ENCODE data around the gene MCCD1.

Gene MCCD1

DNA sequence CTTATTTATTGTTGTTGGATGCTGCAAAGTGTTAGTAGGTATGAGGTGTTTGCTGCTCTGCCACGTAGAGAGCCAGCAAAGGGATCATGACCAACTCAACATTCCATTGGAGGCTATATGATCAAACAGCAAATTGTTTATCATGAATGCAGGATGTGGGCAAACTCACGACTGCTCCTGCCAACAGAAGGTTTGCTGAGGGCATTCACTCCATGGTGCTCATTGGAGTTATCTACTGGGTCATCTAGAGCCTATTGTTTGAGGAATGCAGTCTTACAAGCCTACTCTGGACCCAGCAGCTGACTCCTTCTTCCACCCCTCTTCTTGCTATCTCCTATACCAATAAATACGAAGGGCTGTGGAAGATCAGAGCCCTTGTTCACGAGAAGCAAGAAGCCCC is 18.8 kb upstream of the MCCD1 start:
- DNase-seq (ENCODE audit: low read depth in 2 of 2), result no peak

DNA sequence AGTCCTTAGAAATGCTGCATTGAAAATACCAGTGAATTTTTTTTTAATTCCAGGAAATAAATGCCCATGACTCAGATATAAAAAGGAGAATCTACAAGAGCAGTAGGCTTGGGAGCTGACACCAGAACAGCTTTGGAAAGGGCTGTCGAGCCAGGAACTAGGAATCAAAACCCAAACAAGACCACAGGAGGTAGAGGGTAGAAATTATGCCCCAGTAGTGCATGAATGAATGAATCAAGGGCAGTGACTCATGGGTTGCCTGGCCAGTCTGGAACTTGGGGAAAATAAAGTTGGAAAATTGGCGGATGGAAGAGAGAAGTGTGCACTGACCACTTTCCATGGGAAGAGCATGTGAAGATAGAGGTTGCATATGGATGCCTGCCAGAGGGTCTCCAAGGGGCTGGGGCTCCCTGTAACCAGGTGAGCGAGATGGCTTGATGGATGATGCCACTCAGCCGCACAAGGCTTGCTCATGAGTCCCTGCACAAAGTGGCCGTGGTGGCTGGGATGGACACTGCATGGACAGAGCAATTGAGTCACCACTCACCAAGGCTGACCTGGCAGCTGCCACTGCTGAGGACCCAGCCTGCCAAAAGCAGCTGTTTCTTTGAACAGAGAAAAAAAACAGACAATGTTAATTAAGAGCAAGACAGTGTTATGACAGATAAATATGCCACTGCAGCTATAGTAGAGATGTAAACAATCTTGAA is 15.2 kb upstream of the MCCD1 start:
- no peak for DNase-seq (ENCODE audit: low read depth in 2 of 2)

DNA sequence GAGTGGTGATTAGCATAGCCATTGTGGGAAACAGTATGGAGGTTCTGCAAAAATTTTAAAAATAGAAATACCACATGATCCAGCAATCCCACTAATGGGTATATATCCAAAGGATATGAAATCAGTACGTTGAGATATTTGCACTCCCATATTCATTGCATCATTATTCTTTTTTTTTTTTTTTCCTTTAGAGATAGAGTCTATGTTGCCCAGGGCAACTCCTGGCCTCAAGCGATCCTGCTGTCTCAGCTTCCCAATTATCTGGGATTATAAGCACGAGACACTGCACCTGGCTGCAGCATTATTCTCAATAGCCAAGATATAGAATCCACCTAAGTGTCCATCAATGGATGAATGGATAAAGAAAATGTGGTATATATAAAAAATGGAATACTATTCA is 6.9 kb upstream of the MCCD1 start:
- no peak for DNase-seq (ENCODE audit: low read depth in 2 of 2)

DNA sequence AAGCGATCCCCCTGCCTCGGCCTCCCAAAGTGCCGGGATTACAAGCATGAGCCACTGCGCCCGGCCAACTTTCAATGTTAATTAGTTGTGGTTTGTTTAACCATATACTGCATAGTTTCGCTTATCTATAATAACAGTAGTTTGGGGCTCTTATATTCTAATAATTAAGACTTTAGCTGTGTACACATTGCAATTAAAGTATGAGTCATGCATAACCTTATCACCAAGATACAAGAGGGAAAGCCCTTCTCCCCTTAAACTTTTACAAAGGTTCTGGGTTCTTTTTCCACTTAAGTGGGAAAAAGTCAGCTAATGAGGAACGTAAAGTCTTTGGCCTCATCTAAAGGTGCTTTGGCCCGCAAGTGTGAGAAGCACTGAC is 3.2 kb upstream of the MCCD1 start:
- DNase-seq (ENCODE audit: low read depth in 2 of 2), result no peak

DNA sequence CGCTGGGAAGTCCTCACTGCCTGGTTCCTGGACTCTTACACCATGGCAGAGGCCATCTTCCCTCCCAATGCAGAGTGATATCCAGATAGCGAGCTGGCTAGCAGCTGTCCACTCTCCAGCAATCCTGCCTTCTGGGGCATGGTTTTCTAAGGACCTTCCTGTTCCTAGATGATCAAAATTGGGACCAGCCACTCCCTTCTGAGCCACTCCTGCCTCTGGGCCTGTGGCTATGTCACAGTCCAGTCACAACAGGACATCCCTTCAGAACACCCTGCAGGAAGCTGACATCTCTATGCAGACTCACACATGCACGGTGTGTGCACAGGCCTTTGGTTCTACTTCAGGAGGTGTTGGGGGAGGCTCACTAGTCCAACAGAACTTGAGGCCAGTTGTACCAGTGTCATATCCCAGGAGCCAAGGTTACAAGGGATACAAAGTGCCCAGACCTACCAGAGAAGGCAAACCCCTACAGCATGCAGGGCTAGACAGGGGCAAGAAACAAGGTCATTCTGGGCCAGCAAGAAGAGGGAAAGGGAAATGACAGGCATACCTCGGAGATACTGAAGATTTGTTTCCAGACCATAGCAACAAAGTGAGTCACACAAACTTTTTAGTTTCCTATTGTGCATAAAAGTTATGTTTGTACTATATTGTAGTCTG is 2.7 kb upstream of the MCCD1 start:
- DNase-seq (ENCODE audit: low read depth in 2 of 2), result no peak

DNA sequence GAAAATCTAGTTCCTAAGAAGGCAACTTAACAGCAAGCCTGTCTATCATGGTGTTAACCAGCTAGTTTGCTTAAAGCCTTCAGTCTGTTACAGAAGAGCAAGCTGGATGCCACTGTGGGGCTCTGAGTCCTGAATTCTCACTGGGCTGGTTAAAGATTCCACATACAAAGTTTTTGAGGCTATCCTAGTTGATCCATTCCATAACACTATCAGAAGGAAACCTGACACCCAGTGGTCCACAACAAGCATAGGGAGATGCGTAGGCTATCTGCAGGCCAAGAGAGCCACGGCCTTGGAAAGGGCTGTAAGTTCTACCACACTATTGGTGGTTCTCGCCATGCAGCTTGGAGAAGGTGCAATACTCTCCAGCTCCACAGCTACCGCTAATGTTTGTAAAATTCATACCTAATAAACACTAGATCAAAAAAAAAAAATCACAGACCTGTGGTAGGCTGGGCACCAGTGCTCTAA is 420 bp upstream of the MCCD1 start:
- DNase-seq (ENCODE audit: low read depth in 2 of 2), result no peak

DNA sequence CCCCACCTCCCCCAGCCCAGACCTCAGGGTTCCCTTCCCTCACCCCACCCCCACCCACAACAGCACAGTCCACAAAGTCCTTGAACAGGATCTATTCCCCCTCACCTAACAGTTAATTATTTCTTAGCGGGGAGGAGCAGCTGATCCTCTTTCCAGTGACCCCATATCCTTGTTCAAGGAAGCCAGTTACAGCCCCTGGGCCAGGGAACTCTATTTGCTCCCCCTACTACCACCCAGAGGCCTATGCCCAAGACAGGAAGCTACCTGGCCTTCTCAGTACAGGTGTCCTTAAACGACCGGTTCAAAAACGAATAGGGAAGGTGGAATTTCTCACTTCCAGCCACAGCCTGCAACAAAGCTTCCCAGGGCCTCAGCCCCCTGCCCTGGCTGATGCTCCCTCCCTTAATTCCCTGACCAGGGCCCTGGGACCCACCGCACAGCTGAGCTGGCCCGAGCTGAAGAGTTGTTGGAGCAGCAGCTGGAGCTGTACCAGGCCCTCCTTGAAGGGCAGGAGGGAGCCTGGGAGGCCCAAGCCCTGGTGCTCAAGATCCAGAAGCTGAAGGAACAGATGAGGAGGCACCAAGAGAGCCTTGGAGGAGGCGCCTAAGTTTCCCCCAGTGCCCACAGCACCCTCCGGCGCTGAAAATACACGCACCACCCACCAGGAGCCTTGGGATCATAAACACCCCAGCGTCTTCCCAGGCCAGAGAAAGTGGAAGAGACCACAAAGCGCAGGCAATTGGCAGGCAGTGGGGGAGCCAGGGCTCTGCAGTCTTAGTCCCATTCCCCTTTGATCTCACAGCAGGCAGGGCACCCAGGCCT is 778 bp downstream of the MCCD1 start:
- DNase-seq (ENCODE audit: low read depth in 2 of 2), result no peak

DNA sequence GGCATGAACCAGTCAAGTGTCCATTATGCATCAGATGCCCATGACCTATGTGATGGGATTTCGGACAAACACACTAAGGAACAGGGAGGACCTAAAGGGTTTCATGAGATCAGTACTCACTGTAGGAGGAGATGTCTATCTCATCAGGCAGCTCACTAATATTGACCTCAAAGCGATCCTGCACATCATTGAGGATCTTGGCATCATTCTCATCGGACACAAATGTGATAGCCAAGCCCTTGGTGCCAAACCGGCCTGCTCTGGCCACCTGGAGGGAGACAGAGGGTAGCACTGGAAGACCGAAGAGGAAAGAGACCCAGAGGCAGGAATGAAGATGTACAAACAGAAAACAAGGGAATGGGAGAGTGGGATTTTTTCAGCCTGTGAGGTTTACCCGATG is 1.9 kb downstream of the MCCD1 start:
- no peak for DNase-seq (ENCODE audit: low read depth in 2 of 2)

DNA sequence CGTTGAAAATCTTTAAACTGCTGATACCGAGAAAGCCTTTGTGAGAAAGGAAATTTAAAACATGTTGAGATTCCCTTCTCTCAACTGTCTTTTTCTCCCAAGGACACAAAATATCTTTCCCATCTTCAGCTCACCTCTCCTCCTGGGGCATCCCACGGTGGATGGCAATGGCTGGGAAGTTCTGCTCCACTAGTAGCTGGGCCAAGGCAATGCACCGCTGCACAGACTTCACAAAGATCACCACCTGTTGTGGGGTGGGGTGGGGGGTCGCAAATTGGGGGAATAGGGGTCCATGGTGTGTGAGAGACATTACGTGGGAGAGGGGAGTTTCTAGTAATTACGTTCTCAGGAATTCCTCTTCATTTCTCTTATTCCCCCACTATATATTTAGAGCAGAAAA is 2.4 kb downstream of the MCCD1 start:
- DNase-seq (ENCODE audit: low read depth in 2 of 2), result no peak

DNA sequence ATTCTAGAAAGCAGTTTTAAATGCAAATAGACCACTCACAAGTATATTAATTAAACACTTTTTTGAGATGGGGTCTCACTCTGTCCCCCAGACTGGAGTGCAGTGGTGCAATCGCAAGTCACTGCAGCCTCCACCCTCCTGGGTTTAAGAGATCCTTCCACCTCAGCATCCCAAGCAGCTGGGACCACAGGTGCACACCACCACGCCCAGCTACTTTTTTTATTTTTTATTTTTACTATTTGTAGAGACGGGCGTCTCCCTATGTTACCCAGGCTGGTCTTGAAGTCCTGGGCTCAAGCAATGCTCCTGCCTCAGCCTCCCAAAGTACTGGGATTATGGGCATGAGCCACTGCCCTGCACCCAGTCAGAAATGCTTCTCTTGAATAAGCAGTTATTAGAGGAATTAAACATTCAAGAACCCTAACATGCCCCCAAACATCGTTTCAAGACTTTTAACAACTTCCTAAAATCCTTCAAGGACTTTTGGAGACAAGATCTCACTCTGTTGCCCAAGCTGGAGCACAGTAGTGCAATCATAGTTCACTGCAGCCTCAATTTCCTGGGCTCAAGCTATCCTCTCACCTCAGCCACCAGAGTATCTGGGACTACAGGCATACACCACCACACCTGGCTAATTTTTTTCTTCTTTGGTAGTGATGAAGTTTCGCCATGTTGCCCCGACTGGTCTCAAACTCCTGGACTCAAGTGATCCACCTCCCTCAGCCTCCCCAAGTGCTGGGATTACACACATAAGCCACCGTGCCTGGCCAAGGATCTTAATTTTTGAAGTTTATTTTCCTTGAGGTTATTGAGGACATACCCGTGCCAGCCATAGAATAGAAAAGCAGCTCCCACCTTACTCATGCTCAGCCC is 3.2 kb downstream of the MCCD1 start:
- no peak for DNase-seq (ENCODE audit: low read depth in 2 of 2)

DNA sequence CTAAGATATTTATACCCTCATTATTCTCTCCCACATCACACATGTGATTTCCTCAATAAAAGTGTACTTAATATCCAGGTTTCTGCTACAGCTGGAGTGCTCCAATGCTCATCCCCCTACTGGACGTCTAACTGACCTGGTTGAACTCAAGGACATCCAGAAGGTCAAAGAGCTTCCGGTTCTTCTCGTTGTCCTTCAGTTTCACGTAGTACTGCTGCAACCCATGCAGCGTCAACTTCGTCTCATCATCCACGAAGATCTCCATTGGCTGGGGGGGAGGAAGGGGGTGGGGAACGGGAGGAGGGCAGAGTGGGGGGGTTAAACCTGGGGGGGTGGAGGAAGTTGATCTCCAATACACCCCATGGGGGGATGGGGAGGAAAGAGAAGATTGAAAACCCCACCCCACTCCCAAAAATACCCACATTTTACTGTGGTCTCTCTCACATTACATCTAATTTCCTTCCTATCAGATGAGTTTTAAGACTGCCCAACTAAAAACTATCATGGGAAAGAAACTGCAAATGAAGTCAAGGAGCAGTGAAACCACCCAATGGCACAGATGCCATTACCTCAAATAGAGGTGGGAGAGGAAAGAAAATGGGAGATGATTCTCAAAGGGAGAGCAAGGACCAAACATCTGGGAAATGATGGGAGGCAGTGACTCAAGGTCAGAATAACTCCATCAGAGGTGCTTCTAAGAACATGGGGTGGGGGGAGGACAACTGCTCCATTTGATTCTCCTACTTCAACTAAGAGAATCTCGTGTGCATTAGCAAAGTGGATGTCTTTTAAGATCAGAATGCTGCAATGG is 4.1 kb downstream of the MCCD1 start:
- no peak for DNase-seq (ENCODE audit: low read depth in 2 of 2)

DNA sequence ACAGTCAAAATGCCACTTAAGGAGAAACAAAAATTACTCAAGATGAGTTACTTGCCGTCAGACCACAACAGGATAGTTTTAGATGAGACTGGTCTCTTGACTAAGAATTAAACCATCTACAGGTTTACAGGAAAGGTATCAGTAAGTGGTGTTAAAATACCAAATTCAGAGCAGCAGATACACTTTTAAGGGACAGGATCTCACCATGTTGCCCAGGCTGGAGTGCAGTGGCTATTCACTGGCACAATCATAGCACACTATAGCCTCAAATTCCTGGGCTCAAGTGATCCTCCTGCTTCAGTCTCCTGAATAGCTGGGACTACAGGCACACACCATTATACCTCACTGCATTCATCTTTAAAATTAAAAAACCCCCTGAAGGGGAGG is 4.7 kb downstream of the MCCD1 start:
- DNase-seq (ENCODE audit: low read depth in 2 of 2), result no peak

DNA sequence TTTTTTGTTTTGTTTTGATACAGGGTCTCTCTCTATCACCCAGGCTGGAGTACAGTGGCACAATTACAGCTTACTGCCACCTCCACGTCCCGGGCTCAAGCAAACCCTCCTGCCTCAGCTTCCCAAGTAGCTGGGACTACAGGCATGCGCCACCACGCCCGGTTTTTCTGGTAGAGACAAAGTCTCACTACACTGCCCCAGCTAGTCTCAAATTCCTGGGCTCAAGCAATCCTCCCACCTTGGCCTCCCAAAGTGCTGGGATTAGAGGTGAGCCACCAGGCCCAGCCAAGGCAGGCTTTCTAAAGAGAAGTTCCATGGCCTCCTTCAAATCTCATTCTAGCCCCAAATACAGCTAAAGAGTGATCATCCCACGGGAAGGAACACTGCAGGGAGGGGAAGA is 5.2 kb downstream of the MCCD1 start:
- no peak for DNase-seq (ENCODE audit: low read depth in 2 of 2)

DNA sequence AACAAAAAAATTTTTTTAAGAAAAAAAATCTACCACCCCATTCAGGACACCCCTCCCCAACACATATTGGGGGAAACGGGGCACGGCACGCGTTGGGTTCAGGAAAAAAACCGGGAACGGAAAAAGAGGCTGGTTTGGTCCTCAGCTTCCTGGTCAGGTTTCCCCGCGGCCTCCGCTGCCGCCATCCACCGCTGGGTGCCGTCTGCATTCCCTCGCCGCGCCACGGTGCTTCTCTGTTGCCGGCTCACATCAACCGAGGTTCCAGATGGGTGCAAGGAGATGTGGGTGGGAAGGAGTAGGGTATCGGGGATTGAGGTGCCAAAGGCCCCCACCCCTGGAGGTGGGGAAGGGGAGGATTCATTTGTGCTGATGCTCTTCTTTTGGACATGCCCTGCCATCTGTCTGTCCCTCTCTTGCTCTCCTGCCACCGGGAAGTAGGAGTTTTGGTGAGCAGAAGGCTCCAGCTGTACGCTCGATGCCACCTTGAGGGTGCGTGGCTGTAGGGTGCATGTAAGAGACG is 5.8 kb downstream of the MCCD1 start:
- DNase-seq (ENCODE audit: low read depth in 2 of 2), result no peak

DNA sequence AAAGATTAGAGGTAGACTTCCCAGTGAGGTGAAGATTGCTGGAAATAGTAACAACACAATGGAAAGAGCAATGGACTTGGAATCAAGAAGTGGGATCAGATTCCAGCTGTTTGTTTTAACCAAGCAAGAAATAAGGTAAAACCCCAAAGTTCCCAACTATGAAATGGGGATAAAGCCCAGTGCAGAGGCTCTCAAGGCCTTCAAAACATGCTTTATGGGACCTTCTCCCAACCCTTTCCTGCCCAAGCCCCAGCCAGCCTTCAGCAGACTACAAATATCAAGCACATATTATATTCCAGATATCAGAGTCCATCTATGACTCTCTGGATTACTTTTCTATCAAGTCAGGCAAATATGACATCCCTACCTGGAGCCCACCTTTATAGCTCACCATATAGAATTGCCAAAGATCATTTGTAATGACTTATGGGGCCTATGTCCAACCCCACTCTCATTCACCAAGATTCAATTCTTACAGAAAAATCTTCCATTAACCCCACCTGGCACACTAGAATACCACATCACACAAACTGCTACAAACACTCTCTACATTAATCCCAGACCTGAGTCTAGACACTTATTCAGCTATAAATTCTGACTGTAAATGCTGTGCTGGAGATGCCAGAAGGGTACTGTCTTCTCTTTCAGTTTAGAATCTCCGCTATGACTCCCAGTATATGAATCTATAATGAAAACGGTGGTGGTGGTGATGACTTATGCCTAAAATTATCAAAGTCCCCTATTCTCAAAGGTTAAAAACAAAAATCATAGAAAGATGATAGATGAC is 7.0 kb downstream of the MCCD1 start:
- DNase-seq (ENCODE audit: low read depth in 2 of 2), result no peak

DNA sequence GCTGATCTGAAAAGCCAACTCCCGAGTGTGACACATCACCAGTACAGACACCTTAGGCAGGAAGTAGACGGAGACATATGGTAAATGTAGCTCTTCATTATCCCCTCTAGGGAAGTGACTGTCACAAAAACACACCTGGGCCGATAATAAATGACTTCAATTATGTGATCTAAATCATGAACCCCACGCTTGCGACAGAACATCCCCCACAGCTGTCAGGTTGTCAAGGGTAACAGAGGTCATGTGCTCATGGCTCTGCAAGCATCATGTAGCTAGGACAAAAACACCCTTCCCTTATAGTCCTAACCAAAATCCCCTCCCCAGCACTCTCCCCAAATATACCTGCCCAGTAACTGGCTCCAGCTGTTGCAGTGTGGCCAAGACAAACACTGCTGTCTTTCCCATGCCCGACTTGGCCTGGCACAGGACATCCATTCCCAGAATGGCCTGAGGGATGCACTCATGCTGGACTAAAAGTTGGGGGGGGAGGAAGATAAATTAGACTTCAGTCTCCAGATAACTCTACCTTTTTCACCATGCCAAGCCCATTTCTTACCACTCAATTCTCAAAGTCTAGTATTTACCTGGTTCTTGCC is 10.1 kb downstream of the MCCD1 start:
- no peak for DNase-seq (ENCODE audit: low read depth in 2 of 2)

DNA sequence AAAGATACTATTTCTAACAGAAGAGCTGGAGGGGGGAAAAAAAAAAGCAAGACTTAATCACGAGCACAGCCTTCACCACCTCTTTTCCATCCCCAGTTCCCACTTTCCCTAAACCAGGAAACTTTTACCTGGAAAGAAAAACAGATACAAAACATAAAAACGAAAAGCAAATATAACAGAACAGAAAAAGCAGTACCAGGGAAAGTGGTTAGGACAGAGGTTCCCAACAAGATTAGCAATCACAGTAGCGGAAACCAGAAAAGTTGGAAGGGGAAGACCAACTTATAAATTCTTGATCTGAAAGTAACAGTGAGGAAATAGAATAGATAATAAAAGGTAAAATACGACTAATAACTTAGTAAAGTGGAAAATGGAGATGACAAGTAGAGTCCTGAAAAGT is 11.9 kb downstream of the MCCD1 start:
- no peak for DNase-seq (ENCODE audit: low read depth in 2 of 2)

DNA sequence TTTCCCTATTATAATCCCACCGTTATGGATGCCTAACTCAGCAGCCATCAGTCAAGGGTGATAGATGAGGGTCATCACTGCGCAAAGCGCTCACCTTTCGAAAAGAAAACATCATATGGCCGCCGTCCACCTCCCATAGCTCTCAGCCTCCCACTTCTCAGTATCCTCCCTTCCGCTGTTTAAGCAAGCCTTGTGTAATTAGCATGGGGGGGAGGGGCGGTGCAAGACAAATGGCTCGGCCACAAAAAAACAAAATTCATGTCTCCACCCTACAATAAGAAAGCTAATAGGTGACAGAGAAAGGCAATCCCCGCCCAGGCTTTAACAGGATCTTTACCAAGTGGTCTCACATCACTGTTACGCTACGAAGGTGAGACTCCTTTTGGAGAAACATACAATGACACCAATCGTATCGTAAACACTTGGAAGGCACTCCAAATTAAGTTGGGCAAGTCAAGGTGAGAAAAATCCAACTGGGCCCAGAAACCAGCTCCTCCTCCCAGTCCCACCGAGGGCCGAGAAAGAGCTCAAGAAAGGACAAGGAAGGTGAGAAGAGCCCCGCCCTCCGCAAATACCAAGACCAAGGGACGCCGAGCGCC is 12.4 kb downstream of the MCCD1 start:
- DNase-seq (ENCODE audit: low read depth in 2 of 2), result peak in 1 of 2 donors; percentile 35

Data from activated CD8-positive, alpha-beta memory T cell treated with anti-CD3 and anti-CD28 coated beads for 4 hours (primary cell).